Measurements from ENCODE around the gene C1orf198.

The C1orf198 gene

GRCh38 chr1:230827801-230828200 lies 40.5 kb downstream of the C1orf198 start:
- DNase-seq (ENCODE audit: low read depth) = no peak
- H3K4me3 ChIP-seq (ENCODE audit: low read depth, low read length) = no peak overlapping the region
- no peak for TF ChIP-seq POLR2A (IDR thresholded peaks at IDR 0.05; ENCODE audit: extremely low read depth, insufficient read length)
- no peak for TF ChIP-seq CTCF (IDR thresholded peaks at IDR 0.05; ENCODE audit: low read depth, low read length)
- no peak for TF ChIP-seq MYC (IDR thresholded peaks at IDR 0.05; ENCODE audit: low read depth, low read length)
- TF ChIP-seq, protein P1, sequence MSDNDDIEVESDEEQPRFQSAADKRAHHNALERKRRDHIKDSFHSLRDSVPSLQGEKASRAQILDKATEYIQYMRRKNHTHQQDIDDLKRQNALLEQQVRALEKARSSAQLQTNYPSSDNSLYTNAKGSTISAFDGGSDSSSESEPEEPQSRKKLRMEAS (IDR thresholded peaks at IDR 0.05; ENCODE audit: low read depth, low read length) = no peak

GRCh38 chr1:230827081-230827681 lies 41.1 kb downstream of the C1orf198 start:
- TF ChIP-seq, protein P1 (IDR thresholded peaks at IDR 0.05; ENCODE audit: low read depth, low read length) = no peak
- TF ChIP-seq MYC (IDR thresholded peaks at IDR 0.05; ENCODE audit: low read depth, low read length) = no peak
- no peak for TF ChIP-seq POLR2A (IDR thresholded peaks at IDR 0.05; ENCODE audit: extremely low read depth, insufficient read length)
- no peak for TF ChIP-seq CTCF (IDR thresholded peaks at IDR 0.05; ENCODE audit: low read depth, low read length)
- no peak overlapping the region for H3K4me3 ChIP-seq (ENCODE audit: low read depth, low read length)
- no peak for DNase-seq (ENCODE audit: low read depth)

GRCh38 chr1:230826166-230826875 lies 42.0 kb downstream of the C1orf198 start:
- no peak for TF ChIP-seq POLR2A (IDR thresholded peaks at IDR 0.05; ENCODE audit: extremely low read depth, insufficient read length)
- no peak for TF ChIP-seq MYC (IDR thresholded peaks at IDR 0.05; ENCODE audit: low read depth, low read length)
- TF ChIP-seq, protein P1 (IDR thresholded peaks at IDR 0.05; ENCODE audit: low read depth, low read length) = no peak
- no peak for DNase-seq (ENCODE audit: low read depth)
- no peak overlapping the region for H3K4me3 ChIP-seq (ENCODE audit: low read depth, low read length)

GRCh38 chr1:230825761-230826160 lies 42.6 kb downstream of the C1orf198 start:
- DNase-seq (ENCODE audit: low read depth) = no peak
- TF ChIP-seq, protein P1 (IDR thresholded peaks at IDR 0.05; ENCODE audit: low read depth, low read length) = no peak
- TF ChIP-seq CTCF (IDR thresholded peaks at IDR 0.05; ENCODE audit: low read depth, low read length) (no peak), POLR2A (IDR thresholded peaks at IDR 0.05; ENCODE audit: extremely low read depth, insufficient read length) (no peak), MYC (IDR thresholded peaks at IDR 0.05; ENCODE audit: low read depth, low read length) (no peak)

GRCh38 chr1:230824919-230825721 lies 43.2 kb downstream of the C1orf198 start:
- no peak overlapping the region for H3K4me3 ChIP-seq (ENCODE audit: low read depth, low read length)
- no peak for TF ChIP-seq CTCF (IDR thresholded peaks at IDR 0.05; ENCODE audit: low read depth, low read length)
- no peak for TF ChIP-seq MYC (IDR thresholded peaks at IDR 0.05; ENCODE audit: low read depth, low read length)
- TF ChIP-seq, protein P1 (IDR thresholded peaks at IDR 0.05; ENCODE audit: low read depth, low read length) = no peak
- no peak for TF ChIP-seq POLR2A (IDR thresholded peaks at IDR 0.05; ENCODE audit: extremely low read depth, insufficient read length)
- peak; percentile 42 for DNase-seq (ENCODE audit: low read depth)

More at GRCh38 chr1:230825761-230826160, 42.6 kb downstream of the C1orf198 start:
- H3K4me3 ChIP-seq (ENCODE audit: low read depth, low read length) = no peak overlapping the region

All from NB4 (cell line).